ENCODE data around the gene HOXD9.

The HOXD9 gene

GRCh38 chr2:176156807-176157498 is 34.4 kb downstream of the HOXD9 start, which contains the start of gene HOXD3:
TSS of gene HOXD3 (plus strand) at chr2:176157307. CDS start at chr2:176169115, 11,808 bp downstream.
- no peak for DNase-seq

GRCh38 chr2:176157499-176158185 is 35.1 kb downstream of the HOXD9 start:
- peak; percentile 39 for DNase-seq

GRCh38 chr2:176158186-176158591 is 35.7 kb downstream of the HOXD9 start:
- no peak for DNase-seq

GRCh38 chr2:176158855-176159662 is 36.5 kb downstream of the HOXD9 start:
- no peak for DNase-seq

DNA sequence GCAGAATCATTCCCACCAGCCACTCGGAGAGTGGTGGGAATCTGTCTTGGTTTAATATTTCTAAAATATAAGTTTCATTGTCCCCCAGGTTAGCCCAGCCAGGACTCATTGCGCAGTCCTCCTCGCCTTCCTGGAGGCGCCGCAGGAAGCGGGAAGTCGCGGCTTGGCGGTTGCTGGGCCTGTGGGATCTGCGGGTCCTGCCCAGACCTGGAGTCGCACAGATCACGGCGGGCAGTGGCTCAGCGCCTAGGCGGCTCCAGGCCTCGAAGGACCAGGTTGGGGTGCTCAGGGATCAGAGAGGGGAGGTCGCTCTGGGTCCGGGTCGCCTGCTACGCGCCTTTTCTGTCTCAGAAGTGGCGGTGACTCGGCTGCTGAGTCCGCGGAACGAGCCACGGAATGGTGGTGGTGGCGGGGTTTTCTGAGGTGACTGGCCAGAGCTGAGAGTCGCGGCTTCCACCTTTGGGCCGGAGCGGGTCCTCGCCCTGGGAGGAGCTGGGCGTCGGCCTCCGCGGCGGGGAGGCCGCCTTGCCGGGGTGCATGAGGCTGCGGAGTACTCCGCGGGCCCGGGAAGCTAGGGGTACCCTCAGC is 37.2 kb downstream of the HOXD9 start:
- no peak for DNase-seq

DNA sequence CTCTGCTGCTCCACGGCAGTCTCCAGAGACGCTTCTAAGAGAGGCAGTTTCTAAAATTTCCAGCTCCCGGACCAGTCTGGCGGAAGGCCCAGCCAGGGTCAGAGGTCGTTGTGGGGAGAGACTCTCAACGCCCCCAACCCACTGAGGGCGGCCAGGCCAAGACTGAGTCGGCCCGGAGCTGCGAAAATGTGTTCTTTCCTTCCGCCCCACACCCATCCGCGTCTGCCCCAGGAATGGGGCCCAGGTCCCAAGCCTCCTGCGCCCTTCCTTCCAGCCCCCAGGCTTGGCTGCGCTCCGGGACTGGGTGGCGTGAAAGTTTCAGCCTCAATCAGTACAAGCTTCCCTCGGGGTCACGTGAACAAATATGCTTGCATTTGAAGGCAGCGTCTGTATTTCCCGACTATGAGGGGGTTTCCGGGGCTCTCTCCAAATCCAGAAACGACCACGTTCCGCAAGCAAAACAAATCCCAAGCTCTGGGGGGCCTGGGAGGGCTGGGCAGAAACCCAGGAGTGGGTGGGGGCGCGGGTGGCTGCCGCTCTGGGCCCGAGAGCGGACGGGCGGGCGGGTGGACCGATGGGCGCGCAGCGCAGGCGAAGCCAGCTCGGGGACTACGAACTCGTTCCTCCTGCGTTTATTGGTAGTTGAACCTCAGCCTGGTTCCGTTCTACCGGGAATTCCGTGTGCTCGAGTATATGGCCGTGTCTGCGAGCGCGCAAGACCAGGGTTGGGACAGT is 37.9 kb downstream of the HOXD9 start:
- DNase-seq, result no peak

DNA sequence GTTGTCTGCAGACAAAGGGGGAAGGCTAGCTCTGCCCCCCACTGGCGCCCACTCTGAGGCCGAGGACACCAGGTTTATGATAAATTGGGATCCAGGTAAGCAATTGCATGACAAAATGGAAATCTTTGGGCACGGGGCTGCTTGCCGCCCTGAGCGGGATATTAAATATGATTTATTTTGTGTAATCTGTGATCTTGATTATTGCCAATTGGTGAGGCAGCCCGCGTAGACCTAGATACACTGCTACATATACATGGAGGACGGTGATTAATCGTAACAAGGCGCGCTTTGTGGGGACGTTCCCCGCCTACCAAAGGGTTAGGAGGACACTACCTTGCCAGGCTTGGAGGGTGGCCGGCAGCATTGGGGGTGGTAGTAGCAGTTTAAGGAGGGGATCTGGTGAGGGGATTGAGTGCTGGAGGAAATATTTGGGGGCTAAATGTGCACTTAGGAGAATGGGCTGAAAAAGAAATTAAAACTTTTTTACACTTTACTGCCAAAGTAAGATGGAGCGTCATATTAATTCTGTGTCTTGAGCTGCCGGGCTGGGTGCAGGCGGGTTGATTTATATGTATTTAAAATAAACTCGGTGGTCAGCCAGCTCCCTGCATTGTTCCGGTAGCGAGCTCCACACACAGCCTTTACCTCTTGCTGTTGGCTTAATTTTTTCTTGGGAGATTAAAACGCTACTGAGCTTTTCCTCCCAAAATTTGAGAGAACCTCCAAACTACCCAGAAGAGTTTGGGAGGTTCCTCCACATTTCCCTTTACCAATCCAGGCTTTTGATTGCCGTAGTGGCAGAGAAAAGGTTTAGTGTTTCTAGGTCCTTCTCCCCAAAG is 38.7 kb downstream of the HOXD9 start:
- DNase-seq, result no peak

GRCh38 chr2:176161825-176162626 is 39.5 kb downstream of the HOXD9 start:
- no peak for DNase-seq

DNA sequence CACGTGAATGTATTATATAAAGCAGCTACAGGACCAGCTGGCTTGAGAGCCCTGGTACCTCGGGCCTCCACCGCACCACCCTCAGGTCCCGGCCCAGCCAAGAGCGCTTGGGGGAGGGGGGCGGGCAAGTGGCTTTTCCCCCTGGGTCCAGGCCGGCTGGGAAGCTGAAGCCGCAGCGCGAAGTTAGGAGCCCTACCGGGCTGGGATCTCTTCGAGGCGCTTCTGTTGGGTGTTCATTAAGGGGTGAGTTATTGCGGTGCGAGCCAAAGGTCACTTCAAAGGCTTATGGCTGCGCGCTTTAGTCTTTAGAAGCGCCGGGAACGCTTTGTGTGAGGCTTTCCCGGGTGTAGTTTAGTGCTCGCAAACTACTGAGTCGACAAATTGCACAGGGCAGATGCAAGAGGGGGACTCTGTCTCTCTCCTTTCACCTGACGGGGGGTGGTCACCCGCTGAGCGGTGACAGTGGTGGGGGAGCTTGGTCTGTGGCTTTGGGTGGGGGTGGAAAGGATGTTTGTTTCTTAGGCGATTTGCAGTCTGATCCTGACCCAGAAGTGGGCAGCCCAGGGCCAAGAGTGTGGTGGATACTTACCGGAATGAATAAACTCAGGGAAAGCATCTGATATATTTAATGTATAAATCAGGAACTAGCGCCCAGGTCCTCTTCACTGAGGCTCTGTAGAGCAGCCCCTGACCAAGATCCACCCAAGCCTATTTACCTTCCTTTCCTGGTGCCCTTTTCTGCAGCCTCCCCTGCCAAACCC is 40.6 kb downstream of the HOXD9 start:
- DNase-seq, result no peak

DNA sequence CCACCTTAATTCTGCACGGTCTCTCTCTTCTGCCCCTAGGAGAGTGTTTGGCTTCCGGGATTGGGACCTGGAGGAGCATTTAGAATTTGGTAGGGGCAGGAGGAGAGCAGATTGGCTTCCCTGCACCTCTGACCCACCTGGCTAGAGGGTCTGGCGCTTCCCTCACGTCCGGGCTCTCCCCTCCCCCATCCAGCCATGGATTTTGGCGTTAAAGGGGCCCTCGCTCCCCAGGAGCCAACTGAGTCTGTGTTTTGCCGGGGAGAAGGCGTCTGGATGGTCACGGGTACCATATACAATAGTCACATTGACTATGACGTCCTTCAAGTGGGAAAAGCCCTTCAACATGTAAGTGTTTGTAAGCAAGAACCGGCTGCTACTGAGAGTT is 41.1 kb downstream of the HOXD9 start:
- no peak for DNase-seq

GRCh38 chr2:176164201-176164600 is 41.7 kb downstream of the HOXD9 start:
- no peak for DNase-seq

GRCh38 chr2:176164611-176165369 is 42.3 kb downstream of the HOXD9 start:
- DNase-seq, result no peak

DNA sequence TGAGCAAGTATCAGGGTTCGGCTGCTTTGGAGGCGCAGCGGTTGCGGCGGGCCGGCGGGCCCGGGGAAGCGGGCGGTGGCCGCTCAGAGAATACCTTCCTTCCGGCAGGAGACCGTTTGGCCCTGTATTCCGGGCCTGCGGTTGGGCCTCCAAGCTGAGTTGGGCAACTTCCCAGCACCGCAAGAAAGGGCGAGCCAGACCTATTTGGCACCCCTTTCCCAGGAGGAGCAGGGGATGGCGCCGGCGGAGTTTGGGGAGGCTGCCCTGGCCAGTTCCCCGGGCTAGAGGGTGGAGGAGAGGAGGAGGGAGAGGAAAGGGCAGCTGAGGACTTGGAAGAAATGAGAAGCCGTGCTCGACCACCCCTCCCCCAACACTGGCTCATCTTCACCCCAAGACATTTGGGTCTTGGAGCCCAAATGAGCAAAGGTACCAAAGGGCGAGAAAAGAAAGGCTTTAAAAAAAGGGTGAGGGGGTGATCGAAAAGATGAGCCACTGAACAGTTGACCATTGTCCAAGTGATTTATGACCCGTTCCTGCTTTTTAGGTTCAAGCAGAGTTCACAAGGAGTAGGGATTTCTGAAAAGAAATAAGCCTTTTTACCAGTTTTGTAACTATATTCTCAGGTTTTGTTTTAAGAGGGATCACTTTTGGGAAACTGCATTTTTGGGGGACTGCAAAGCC is 43.0 kb downstream of the HOXD9 start:
- no peak for DNase-seq

DNA sequence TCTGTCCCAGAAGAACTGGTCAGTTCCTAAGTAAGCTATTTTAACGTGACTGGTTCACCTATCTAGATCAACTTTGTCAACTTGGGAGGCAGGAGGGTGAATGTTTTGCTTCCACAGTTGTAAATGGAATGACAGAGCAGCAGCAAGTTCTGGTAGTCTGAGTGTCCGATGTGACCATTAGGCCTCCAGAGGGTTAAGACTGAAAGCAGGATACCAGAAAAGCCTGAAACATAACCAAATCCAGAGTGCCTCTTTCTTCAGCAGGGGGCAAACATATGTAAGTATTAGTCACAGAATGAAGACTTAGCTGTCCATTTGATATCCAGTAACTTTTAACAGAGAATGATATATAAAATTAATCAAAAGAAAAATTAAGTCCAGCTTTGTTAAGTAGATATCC is 43.8 kb downstream of the HOXD9 start:
- DNase-seq, result no peak

GRCh38 chr2:176167398-176167797 is 44.9 kb downstream of the HOXD9 start:
- no peak for DNase-seq

DNA sequence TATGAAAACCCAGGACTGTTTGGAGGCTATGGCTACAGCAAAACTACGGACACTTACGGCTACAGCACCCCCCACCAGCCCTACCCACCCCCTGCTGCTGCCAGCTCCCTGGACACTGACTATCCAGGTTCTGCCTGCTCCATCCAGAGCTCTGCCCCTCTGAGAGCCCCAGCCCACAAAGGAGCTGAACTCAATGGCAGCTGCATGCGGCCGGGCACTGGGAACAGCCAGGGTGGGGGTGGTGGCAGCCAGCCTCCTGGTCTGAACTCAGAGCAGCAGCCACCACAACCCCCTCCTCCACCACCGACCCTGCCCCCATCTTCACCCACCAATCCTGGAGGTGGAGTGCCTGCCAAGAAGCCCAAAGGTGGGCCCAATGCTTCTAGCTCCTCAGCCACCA is 46.7 kb downstream of the HOXD9 start:
- DNase-seq, result no peak

GRCh38 chr2:176169711-176170110 is 47.2 kb downstream of the HOXD9 start:
- DNase-seq, result no peak

DNA sequence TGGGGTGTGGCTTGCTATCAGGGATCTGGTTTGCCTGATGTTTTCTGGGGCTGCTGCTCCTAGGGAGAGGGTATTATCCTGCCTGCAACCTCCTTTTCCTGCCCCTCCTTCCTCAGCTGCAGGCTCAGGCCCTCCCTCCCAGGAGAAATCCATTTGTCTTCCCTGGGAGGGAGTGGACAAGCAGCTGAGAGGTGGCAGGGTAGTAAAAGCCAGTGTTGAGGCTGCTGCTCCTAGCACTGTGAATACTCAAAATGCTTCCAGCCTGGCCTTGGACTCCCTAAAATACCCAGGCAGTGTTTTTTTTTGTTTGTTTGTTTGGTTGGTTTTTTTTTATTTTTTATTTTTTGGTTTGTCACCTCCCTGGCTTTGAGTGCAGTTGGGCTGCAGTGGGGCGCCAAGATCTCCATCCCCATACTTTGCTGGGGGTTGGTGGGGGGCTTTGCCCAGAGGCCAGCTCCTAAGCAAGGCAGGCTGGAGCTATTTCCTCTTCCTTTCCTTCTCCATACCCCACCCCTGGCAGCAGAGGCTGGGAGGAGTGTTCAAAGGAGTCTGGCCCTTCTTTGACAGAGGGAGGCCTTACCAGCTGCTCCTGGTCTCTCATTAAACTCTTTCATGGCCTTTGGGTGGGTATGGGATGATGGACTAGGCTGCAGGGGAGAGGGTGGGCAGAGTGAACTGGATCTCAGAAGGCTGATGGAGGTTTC is 48.2 kb downstream of the HOXD9 start:
- DNase-seq, result no peak

Measured in NCI-H1436 (cell line).